CD4-positive, alpha-beta T cell treated with Interleukin-6 for 4 hours (primary cell): ENCODE measurements around the gene PDZD4.
A peak's percentile ranks its signal among the peaks of the same experiment; 100 is the strongest.

Experiments used
- DNase-seq: peaks from one replicate; pipeline ENCODE4 v3.0.0-alpha.2; 2020; ENCODE audit warnings: mixed read lengths

PDZD4 gene

GRCh38 chrX:153770601-153771414 is 59.5 kb downstream of the PDZD4 start:
- no peak for DNase-seq

DNA sequence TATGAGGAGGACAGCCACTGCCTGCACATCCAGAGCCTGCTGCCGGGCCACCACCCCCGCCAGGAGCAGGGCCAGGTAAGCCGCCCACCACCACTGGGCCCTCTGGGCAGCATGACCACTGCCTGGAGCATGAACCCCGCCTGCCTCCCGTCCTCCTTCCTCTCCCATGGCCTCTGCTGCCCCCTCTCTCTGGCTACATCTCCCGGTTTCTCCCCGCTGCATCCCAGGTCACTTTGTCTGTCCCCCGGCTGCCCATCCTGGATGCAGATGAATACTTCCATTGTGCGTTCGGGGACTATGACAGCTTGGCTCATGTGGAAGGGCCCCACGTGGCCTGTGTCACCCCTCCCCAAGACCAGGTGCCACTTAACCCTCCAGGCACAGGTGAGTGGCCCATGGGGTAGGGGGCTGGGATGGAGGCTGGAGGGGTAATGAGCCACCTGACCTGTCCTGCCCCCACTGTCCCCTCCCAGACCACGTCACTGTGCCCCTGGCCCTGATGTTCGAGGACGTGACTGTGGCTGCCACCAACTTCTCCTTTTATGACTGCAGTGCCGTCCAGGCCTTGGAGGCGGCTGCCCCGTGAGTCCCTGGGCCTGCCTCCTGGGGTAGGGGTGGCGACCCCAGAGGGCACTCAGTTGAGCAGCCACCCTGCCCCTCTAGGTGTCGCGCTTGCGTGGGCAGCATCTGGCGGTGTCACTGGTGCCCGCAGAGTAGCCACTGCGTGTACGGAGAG is 60.3 kb downstream of the PDZD4 start:
- DNase-seq: no peak

DNA sequence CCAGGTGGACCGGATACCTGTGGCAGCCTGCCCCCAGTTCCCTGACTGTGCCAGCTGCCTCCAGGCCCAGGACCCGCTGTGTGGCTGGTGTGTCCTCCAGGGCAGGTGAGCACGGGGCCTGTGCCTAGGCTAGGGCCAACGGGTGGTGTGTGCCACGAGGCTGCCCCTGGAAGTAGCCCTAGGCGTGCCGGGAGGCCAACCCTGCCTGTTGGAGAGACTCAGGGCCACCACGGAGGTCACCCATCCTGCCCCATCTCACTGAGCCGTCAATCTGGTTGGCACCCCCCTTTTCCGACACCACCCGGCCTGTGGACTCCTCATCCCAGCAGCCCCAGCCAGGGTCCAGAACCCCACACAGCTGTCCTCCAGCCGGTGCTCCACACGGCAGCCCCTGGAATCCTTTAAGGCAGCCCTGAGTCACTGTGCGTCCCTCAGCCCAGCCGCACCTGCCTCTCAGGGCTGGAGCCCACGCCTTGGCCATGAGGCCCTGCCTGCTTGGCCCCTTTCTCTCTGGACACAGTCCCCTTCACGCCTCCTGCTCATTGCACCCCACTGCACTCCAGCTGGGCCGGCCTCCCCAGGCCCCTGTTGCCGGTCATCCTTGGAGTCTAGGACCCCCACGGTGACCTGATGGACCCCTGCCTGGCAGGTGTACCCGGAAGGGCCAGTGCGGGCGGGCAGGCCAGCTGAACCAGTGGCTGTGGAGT is 61.0 kb downstream of the PDZD4 start:
- no peak for DNase-seq

GRCh38 chrX:153768311-153769157 is 61.8 kb downstream of the PDZD4 start:
- no peak for DNase-seq

GRCh38 chrX:153767674-153768055 is 62.7 kb downstream of the PDZD4 start:
- DNase-seq: no peak

- DNase-seq: no peak
Measured at GRCh38 chrX:153766871-153767673, 63.3 kb downstream of the PDZD4 start.

GRCh38 chrX:153766098-153766817 is 64.1 kb downstream of the PDZD4 start:
- peak; percentile 42 for DNase-seq

DNA sequence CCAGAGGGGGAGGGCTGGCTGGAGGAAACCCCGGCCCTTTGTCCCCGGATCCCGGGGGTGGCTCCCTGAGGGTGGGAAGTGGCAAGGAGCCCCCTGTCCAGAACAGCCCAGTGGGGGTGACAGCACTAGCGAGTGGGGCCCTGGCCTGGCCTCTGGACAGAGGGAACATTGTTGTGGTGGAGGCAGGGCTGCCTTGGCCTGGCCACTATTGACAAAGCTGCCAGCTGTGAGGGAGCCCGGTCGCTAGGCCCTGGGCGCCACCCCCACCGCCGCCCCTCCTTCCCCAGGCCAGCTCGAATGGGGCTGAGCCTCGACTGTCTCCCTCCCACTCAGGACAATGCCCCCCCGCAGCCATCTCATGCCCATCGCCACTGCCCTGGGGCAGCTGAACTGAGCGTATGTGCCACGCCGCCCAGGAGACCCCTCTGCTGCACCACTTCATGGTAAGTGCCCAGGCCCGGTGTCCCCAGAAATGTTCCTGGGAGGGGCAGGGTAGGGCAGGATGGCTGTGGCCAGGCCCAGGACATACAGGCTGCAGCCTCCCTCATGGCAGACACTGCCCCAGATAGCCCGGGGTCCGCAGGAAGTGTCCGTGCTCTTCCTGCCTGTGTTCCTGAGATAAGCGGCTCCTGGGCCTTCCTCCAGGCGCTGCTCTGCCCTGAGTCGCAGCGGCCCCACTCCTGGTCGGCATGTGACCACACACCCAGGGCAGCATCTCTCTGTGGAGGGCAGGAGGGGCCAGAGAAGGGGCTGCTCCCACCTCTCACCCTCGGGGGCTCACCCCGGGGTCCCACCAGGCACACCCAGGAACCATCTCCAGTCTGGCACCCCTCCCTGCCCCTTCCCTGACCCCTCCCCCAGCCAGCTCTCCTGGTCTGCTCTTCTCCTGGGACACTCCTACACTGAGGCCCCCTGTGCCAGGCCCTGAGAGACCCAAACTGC is 64.9 kb downstream of the PDZD4 start:
- DNase-seq: no peak

DNA sequence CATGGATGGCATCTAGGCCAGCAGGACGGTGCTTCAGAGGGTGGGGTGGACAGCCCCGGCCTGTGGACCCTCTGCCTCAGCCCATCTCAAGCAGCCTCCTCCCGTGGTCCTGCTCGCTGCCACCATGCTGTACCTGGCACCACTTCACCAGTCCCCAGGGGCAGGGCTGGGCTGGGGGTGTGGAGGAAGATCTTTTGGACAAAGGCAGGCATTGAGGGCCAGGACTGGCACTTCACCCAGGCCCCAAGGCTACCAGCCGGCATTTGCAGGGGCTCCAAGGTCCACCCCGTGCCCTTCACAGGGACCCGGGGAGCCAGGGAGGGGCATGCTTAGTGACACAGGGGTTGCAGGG is 65.6 kb downstream of the PDZD4 start:
- DNase-seq: no peak

- DNase-seq: peak; percentile 87
Measured at GRCh38 chrX:153763989-153764755, 66.2 kb downstream of the PDZD4 start, which contains the start of gene PLXNB3. PLXNB3 (plus strand) TSS chrX:153764249; CDS start chrX:153765536, 1,287 bp downstream.

GRCh38 chrX:153763298-153763932 is 66.9 kb downstream of the PDZD4 start:
- DNase-seq: no peak

DNA sequence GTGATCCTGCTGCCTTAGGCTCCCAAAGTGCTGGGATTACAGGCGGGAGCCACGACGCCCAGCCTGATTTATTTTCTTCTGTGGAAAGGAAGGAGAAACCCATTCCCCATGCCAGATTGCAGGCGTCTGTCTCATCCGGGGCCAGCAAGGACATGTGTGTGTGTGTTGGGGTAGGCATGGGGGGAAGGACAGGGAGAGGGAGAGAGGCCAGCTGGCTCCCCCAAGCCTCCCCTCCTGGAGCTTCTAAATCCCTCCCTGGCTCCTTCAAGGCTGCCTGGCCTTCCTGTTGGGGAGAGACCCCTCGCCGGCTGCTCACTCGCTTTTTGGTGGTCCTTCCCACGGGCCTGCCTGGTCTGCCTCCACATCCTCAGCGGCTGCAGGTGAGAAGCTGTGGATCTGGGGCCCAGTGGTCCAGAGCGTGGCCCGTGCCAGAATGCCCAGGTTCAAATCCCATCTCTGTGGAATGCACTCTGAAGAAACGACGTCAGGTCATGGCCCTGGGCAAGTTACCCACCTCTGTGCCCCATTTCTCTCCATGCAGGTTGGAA is 67.6 kb downstream of the PDZD4 start:
- no peak for DNase-seq

GRCh38 chrX:153761863-153762262 is 68.5 kb downstream of the PDZD4 start:
- no peak for DNase-seq

- no peak for DNase-seq
Measured at GRCh38 chrX:153755136-153755535, 75.2 kb downstream of the PDZD4 start.
